Adrenal gland (tissue), 5 donors: ENCODE results near the gene CRYBB1.

Experiments used
- POLR2A ChIP-seq, 2 donors: fragments of 450-650 bp; IDR thresholded peaks; one replicate each; pipeline ENCODE4 v1.6.1; 2017; ENCODE audit warnings: antibody characterized with exemption in 2 of 2, mild to moderate bottlenecking in 2 of 2, moderate library complexity in 1 of 2
- TF ChIP-seq, protein P1 (sequence below), 6 experiments: fragments of 450-650 bp in 4 of 6; fragments of 200-600 bp in 2 of 6; sonication (generic) in 1 of 6; IDR thresholded peaks; 1 replicate in 5 of 6; 2 replicates in 1 of 6; pipeline versions ENCODE4 v1.5.1 to v1.8.0; 2016 to 2021; ENCODE audit warnings: antibody characterized with exemption in 6 of 6, mild to moderate bottlenecking in 2 of 6, moderate library complexity in 1 of 6
- donor health status: DM: no; HTN: no; CAD: no.

DNA sequence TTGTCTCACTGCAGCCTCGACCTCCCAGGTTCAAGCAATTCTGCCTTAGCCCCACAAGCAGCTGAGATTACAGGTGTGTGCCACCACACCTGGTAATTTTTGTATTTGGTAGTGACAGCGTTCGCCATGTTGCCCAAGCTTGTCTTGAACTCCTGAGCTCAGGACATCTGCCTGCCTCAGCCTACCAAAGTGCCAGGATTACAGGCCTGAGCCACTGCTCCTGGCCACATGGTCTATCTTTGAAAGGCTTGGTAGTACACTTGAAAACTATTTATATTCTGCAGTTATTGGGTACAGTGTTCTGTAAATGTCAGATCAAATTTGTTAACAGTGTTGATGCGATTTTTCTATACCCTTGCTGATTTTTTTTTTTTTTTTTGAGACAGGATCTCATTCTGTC, 13.5 kb upstream of the CRYBB1 start:
- TF ChIP-seq, protein P1, sequence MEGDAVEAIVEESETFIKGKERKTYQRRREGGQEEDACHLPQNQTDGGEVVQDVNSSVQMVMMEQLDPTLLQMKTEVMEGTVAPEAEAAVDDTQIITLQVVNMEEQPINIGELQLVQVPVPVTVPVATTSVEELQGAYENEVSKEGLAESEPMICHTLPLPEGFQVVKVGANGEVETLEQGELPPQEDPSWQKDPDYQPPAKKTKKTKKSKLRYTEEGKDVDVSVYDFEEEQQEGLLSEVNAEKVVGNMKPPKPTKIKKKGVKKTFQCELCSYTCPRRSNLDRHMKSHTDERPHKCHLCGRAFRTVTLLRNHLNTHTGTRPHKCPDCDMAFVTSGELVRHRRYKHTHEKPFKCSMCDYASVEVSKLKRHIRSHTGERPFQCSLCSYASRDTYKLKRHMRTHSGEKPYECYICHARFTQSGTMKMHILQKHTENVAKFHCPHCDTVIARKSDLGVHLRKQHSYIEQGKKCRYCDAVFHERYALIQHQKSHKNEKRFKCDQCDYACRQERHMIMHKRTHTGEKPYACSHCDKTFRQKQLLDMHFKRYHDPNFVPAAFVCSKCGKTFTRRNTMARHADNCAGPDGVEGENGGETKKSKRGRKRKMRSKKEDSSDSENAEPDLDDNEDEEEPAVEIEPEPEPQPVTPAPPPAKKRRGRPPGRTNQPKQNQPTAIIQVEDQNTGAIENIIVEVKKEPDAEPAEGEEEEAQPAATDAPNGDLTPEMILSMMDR (IDR thresholded peaks at IDR 0.05) = no peak
- TF ChIP-seq POLR2A (IDR thresholded peaks at IDR 0.05) = no peak
